ENCODE data around the gene ST6GALNAC3. TPM values are rescaled to one million over a fixed set of nuclear protein-coding genes. Genes with fewer than 3 reads are reported as not detected.
A peak's percentile ranks its signal among the peaks of the same experiment; 100 is the strongest.

ST6GALNAC3 gene
- total RNA-seq, 1 experiment from 2014 or later, result 0.03 TPM

GRCh38 chr1:76138217-76138616, 63.7 kb downstream of the ST6GALNAC3 start:
- H3K36me3 ChIP-seq (ENCODE audit: control insufficient read depth, insufficient read depth, low read length), result no peaks in the 10 kb centered on the region
- no peaks in the 10 kb centered on the region for H3K4me1 ChIP-seq (ENCODE audit: control insufficient read depth, insufficient read depth, low read length)
- DNase-seq (ENCODE audit: low read depth, low spot score) (no peak), ATAC-seq (no peak)
- ChIA-PET CTCF (no interaction called here), POLR2A (no interaction called here)
- no peak overlapping the region for H3K27ac ChIP-seq (ENCODE audit: low read length)
- BruUV-seq (replicated peaks), result no TSS peak
- no peak overlapping the region for H3K4me3 ChIP-seq (ENCODE audit: low read depth in 2 of 2, low read length in 2 of 2)
- TF ChIP-seq POLR2AphosphoS5 (IDR thresholded peaks at IDR 0.05; ENCODE audit: low read depth, low read length), result no peak
- no peak for TF ChIP-seq CTCF (IDR thresholded peaks at IDR 0.05)
- TF ChIP-seq REST (IDR thresholded peaks at IDR 0.05; ENCODE audit: insufficient read depth in 1 of 2, low read depth in 2 of 2, low read length in 1 of 2), result no peak
- no peak for TF ChIP-seq TCF7L2 (IDR thresholded peaks at IDR 0.05; ENCODE audit: low read depth, low read length)
- no peak for TF ChIP-seq SIN3A (IDR thresholded peaks at IDR 0.05; ENCODE audit: borderline replicate concordance, insufficient read depth, low read depth, low read length)
- no peaks in the 10 kb centered on the region for H3K9me3 ChIP-seq (ENCODE audit: control insufficient read depth, insufficient read depth, low read depth, low read length)
- no peaks in the 10 kb centered on the region for H3K27me3 ChIP-seq (ENCODE audit: control insufficient read depth, insufficient read depth, low read length)
- intact Hi-C loops (cut with micrococcal nuclease; ENCODE audit: unreplicated experiment) (no loop called here), in situ Hi-C loops (cut with HindIII; ENCODE audit: low pct_unique_long_range_greater_than_20kb, low sequenced_read_pairs) (no loop called here)

- DNase-seq (ENCODE audit: low read depth, low spot score) (no peak), ATAC-seq (no peak)
- TF ChIP-seq POLR2AphosphoS5 (IDR thresholded peaks at IDR 0.05; ENCODE audit: low read depth, low read length), result no peak
- TF ChIP-seq CTCF (IDR thresholded peaks at IDR 0.05), result 0 out of 2 replicates have a peak, but pooled peaks have one; percentile 13
- TF ChIP-seq TCF7L2 (IDR thresholded peaks at IDR 0.05; ENCODE audit: low read depth, low read length), result no peak
- no peak for TF ChIP-seq SIN3A (IDR thresholded peaks at IDR 0.05; ENCODE audit: borderline replicate concordance, insufficient read depth, low read depth, low read length)
- intact Hi-C loops (cut with micrococcal nuclease; ENCODE audit: unreplicated experiment) (loop anchor here (10.0 kb wide), 1 partner anchor 145 kb away; no protein-coding TSS in a partner anchor), in situ Hi-C loops (cut with HindIII; ENCODE audit: low pct_unique_long_range_greater_than_20kb, low sequenced_read_pairs) (no loop called here)
- Histone ChIP-seq H3K27me3 (ENCODE audit: control insufficient read depth, insufficient read depth, low read length) (no peaks in the 10 kb centered on the region), H3K27ac (ENCODE audit: low read length) (no peak overlapping the region), H3K36me3 (ENCODE audit: control insufficient read depth, insufficient read depth, low read length) (no peaks in the 10 kb centered on the region), H3K9me3 (ENCODE audit: control insufficient read depth, insufficient read depth, low read depth, low read length) (no peaks in the 10 kb centered on the region), H3K4me1 (ENCODE audit: control insufficient read depth, insufficient read depth, low read length) (no peaks in the 10 kb centered on the region), H3K4me3 (ENCODE audit: low read depth in 2 of 2, low read length in 2 of 2) (no peak overlapping the region)
- ChIA-PET POLR2A (interaction anchor here (0.6 kb wide), 1 partner anchor 129 kb away, joined by 3 read pairs; no protein-coding TSS in a partner anchor), CTCF (no interaction called here)
- no TSS peak for BruUV-seq (replicated peaks)
These were observed 65.7 kb downstream of the ST6GALNAC3 start for GRCh38 chr1:76140227-76140626.
